Panc1 (cell line): ENCODE measurements around the gene ARHGEF39.

Experiments
- SIN3A ChIP-seq: IDR thresholded peaks from 2 replicates; pipeline ENCODE4 v1.6.1; 2012; ENCODE audit warnings: low read depth, mild to moderate bottlenecking, low read length, moderate library complexity, borderline replicate concordance; ENCODE audit not compliant: insufficient read depth
- TF ChIP-seq, protein P1 (sequence below): fragments of 450-650 bp; IDR thresholded peaks from 2 replicates; pipeline ENCODE4 v1.5.1; 2017; ENCODE audit warnings: mild to moderate bottlenecking

DNA sequence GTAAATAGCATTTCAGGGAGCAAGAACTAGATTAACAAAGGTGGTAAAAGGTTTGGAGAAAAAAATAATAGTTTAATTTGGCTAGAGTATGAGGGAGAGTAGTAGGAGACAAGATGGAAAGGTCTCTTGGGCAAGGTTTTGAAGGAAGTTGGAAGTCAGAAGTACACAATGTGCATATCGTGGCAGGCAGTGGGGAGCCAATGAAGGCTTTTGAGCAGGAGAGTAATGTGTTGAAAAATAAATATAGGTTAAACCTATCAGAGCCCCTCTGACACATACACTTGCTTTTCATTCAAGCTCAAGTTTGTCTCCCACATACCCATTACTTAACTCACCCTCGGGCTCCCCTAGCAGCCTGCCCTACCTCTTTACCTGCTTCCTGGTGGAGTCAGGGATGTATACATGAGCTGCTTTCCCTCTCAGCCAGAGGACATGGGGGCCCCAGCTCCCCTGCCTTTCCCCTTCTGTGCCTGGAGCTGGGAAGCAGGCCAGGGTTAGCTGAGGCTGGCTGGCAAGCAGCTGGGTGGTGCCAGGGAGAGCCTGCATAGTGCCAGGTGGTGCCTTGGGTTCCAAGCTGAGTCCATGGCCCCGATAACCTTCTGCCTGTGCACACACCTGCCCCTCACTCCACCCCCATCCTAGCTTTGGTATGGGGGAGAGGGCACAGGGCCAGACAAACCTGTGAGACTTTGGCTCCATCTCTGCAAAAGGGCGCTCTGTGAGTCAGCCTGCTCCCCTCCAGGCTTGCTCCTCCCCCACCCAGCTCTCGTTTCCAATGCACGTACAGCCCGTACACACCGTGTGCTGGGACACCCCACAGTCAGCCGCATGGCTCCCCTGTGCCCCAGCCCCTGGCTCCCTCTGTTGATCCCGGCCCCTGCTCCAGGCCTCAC is 8.4 kb upstream of the ARHGEF39 start, which contains the start of gene CA9:
- TF ChIP-seq, protein P1, sequence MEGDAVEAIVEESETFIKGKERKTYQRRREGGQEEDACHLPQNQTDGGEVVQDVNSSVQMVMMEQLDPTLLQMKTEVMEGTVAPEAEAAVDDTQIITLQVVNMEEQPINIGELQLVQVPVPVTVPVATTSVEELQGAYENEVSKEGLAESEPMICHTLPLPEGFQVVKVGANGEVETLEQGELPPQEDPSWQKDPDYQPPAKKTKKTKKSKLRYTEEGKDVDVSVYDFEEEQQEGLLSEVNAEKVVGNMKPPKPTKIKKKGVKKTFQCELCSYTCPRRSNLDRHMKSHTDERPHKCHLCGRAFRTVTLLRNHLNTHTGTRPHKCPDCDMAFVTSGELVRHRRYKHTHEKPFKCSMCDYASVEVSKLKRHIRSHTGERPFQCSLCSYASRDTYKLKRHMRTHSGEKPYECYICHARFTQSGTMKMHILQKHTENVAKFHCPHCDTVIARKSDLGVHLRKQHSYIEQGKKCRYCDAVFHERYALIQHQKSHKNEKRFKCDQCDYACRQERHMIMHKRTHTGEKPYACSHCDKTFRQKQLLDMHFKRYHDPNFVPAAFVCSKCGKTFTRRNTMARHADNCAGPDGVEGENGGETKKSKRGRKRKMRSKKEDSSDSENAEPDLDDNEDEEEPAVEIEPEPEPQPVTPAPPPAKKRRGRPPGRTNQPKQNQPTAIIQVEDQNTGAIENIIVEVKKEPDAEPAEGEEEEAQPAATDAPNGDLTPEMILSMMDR: no peak
- TF ChIP-seq SIN3A: no peak
